Panc1 (cell line): ENCODE measurements around the gene KIAA1671. TPM values are rescaled to one million over a fixed set of nuclear protein-coding genes. Genes with fewer than 3 reads are reported as not detected.

Source experiments
- ATAC-seq: fragments of 200-7000 bp; cut with Tn5 transposase; 2 replicates; pipeline ENCODE4 v1.9.1; 2020; ENCODE audit warnings: mild to moderate bottlenecking, moderate library complexity
- BruUV-seq: library from RNA; stranded (reverse); fragments of 400-500 nt; replicated peaks from 2 replicates; lab custom pipeline; 2021; lab: Mats Ljungman, UMichigan
- CTCF ChIA-PET: fragments of 300-600 bp; sonication (Branson Sonifier 250); formaldehyde crosslinking; loops from one replicate; lab custom pipeline; 2022; ENCODE audit warnings: antibody characterized with exemption; lab: Charles Lee
- POLR2A ChIA-PET: fragments of 300-600 bp; sonication (Branson Sonifier 250); formaldehyde crosslinking; loops from one replicate; lab custom pipeline; 2022; ENCODE audit warnings: antibody characterized with exemption; lab: Charles Lee
- DNase-seq: peaks from one replicate; pipeline ENCODE4 v3.0.0-alpha.2; 2010; ENCODE audit warnings: low read depth, low spot score
- H3K27ac ChIP-seq: 2 replicates; pipeline ENCODE4 v1.5.1; 2011; ENCODE audit warnings: mild to moderate bottlenecking, low read length, inconsistent platforms
- H3K27me3 ChIP-seq: fragments of 200-500 bp; sonication (Bioruptor generic); 2 replicates; pipeline ENCODE4 v1.6.0; 2014; ENCODE audit warnings: low read length, inconsistent platforms; ENCODE audit not compliant: control insufficient read depth, insufficient read depth
- H3K36me3 ChIP-seq: fragments of 200-500 bp; sonication (Bioruptor generic); 2 replicates; pipeline ENCODE4 v1.5.1; 2014; ENCODE audit warnings: inconsistent platforms, mild to moderate bottlenecking, low read length, moderate library complexity; ENCODE audit not compliant: control insufficient read depth, insufficient read depth
- H3K4me1 ChIP-seq: 2 replicates; pipeline ENCODE4 v1.5.1; 2011; ENCODE audit warnings: inconsistent platforms, mild to moderate bottlenecking, low read length, moderate library complexity; ENCODE audit not compliant: control insufficient read depth, insufficient read depth
- H3K4me3 ChIP-seq, 2 experiments: 2 replicates each; pipeline ENCODE4 v1.5.1; 2011 to 2012; ENCODE audit warnings: low read depth in 2 of 2, low read length in 2 of 2, mild to moderate bottlenecking in 2 of 2, inconsistent platforms in 1 of 2, moderate library complexity in 1 of 2
- H3K9me3 ChIP-seq: fragments of 200-500 bp; sonication (Bioruptor generic); 2 replicates; pipeline ENCODE4 v1.5.1; 2014; ENCODE audit warnings: low read depth, mild to moderate bottlenecking, inconsistent platforms, low read length, moderate library complexity; ENCODE audit not compliant: control insufficient read depth, insufficient read depth
- POLR2AphosphoS5 ChIP-seq: IDR thresholded peaks from 2 replicates; pipeline ENCODE4 v1.6.1; 2012; ENCODE audit warnings: mild to moderate bottlenecking, low read depth, low read length, moderate library complexity
- SIN3A ChIP-seq: IDR thresholded peaks from 2 replicates; pipeline ENCODE4 v1.6.1; 2012; ENCODE audit warnings: low read depth, mild to moderate bottlenecking, low read length, moderate library complexity, borderline replicate concordance; ENCODE audit not compliant: insufficient read depth
- TCF7L2 ChIP-seq: IDR thresholded peaks from 2 replicates; pipeline ENCODE4 v1.6.1; 2011; ENCODE audit warnings: mild to moderate bottlenecking, low read depth, low read length, inconsistent platforms
- in situ Hi-C: cut with HindIII; loops from 2 replicates; pipeline ENCODE4 v1.10.0; 2016; ENCODE audit warnings: low sequenced_read_pairs, low pct_unique_long_range_greater_than_20kb
- intact Hi-C: fragments of 100-400 bp; cut with micrococcal nuclease; formaldehyde crosslinking; loops from one replicate; pipeline ENCODE4 v1.10.0; 2022; ENCODE audit not compliant: unreplicated experiment
- total RNA-seq: library from RNA; stranded (reverse); gene quantifications from one replicate; pipeline ENCODE4 v1.2.1, GENCODE V29; 2021; ENCODE audit not compliant: unreplicated experiment
- TF ChIP-seq, protein P1 (sequence below), 2 experiments: IDR thresholded peaks; 2 replicates each; pipeline ENCODE4 v1.6.1; 2011 to 2012; ENCODE audit warnings: low read depth in 2 of 2, control low read depth in 1 of 2, low read length in 1 of 2, mild to moderate bottlenecking in 1 of 2, moderate library complexity in 1 of 2; ENCODE audit not compliant: insufficient read depth in 1 of 2
- TF ChIP-seq, protein P2 (sequence below): fragments of 450-650 bp; IDR thresholded peaks from 2 replicates; pipeline ENCODE4 v1.5.1; 2017; ENCODE audit warnings: mild to moderate bottlenecking

KIAA1671 gene
- total RNA-seq, 1 experiment from 2014 or later = 48.1 TPM

DNA sequence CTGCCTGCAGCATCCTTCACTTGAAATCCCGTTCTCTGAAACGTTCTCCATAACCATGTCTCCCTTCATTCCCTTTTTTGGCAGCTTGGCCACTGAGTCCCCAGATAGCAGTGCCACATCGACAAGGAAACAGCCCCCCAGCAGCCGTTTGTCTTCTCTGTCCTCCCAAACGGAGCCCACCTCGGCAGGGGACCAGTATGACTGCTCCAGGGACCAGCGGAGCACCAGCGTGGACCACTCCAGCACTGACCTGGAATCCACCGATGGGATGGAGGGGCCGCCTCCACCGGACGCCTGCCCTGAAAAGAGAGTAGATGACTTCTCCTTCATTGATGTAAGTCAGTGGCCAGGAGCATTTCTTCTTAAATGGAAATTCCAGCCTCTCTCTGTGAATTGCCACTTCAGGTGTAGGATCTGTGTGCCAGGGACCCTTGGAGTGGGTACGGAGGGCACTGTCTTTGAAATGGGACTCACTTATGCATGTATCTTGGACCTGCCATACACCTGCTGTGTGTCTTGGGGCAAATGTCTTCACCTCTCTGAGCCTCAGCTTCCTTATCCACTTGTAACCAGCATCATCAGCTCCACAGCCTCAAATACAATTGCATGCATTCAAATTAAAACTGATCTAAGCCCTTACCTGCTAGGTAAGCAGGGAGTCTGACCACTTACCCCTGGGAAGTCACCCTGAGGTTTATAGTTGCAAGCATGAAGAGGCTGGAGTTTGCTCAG, 221.8 kb downstream of the KIAA1671 start:
- no peak for DNase-seq
- TF ChIP-seq, protein P1, sequence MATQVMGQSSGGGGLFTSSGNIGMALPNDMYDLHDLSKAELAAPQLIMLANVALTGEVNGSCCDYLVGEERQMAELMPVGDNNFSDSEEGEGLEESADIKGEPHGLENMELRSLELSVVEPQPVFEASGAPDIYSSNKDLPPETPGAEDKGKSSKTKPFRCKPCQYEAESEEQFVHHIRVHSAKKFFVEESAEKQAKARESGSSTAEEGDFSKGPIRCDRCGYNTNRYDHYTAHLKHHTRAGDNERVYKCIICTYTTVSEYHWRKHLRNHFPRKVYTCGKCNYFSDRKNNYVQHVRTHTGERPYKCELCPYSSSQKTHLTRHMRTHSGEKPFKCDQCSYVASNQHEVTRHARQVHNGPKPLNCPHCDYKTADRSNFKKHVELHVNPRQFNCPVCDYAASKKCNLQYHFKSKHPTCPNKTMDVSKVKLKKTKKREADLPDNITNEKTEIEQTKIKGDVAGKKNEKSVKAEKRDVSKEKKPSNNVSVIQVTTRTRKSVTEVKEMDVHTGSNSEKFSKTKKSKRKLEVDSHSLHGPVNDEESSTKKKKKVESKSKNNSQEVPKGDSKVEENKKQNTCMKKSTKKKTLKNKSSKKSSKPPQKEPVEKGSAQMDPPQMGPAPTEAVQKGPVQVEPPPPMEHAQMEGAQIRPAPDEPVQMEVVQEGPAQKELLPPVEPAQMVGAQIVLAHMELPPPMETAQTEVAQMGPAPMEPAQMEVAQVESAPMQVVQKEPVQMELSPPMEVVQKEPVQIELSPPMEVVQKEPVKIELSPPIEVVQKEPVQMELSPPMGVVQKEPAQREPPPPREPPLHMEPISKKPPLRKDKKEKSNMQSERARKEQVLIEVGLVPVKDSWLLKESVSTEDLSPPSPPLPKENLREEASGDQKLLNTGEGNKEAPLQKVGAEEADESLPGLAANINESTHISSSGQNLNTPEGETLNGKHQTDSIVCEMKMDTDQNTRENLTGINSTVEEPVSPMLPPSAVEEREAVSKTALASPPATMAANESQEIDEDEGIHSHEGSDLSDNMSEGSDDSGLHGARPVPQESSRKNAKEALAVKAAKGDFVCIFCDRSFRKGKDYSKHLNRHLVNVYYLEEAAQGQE (IDR thresholded peaks at IDR 0.05; ENCODE audit: insufficient read depth in 1 of 2, low read depth in 2 of 2, low read length in 1 of 2) = no peak
- TF ChIP-seq, protein P2, sequence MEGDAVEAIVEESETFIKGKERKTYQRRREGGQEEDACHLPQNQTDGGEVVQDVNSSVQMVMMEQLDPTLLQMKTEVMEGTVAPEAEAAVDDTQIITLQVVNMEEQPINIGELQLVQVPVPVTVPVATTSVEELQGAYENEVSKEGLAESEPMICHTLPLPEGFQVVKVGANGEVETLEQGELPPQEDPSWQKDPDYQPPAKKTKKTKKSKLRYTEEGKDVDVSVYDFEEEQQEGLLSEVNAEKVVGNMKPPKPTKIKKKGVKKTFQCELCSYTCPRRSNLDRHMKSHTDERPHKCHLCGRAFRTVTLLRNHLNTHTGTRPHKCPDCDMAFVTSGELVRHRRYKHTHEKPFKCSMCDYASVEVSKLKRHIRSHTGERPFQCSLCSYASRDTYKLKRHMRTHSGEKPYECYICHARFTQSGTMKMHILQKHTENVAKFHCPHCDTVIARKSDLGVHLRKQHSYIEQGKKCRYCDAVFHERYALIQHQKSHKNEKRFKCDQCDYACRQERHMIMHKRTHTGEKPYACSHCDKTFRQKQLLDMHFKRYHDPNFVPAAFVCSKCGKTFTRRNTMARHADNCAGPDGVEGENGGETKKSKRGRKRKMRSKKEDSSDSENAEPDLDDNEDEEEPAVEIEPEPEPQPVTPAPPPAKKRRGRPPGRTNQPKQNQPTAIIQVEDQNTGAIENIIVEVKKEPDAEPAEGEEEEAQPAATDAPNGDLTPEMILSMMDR = no peak
- TF ChIP-seq SIN3A (no peak), POLR2AphosphoS5 (no peak), TCF7L2 (no peak)
- H3K9me3 ChIP-seq = no peaks in the 10 kb centered on the region
- ATAC-seq = no peak
- no peaks in the 10 kb centered on the region for H3K4me1 ChIP-seq
- H3K27me3 ChIP-seq = no peaks in the 10 kb centered on the region
- H3K36me3 ChIP-seq = no peaks in the 10 kb centered on the region; the same call in 1 of the 2 replicates
- BruUV-seq = no TSS peak
- ChIA-PET CTCF (no interaction called here), POLR2A (no interaction called here)
- no peak overlapping the region for H3K27ac ChIP-seq
- H3K4me3 ChIP-seq = no peak overlapping the region
- in situ Hi-C loops = no loop called here
- intact Hi-C loops = no loop called here

DNA sequence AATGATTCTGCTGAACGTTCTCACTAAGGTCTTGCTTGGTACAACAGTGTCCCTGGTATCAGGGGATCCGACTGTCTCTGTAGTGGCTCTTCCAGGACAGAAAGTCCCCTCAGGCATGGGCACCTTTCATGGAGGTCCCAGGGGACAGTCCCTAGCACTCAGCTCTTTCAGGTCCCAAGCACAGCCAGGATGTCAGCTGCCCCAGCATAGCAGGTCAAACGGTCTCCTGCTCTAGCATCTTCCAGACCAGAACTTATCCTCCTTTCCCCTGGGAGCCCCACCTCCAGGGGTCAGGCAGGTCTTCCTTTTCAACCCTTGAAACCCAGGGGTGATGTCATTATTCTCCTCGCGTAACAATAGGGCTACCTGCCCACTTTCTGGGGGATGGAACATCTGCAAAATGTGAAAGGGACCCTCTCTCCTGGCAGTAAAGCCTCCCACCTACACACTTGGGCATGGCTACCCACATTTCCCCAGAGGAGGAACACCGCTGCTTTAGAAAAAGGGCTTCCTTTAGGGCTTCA, 222.4 kb downstream of the KIAA1671 start:
- H3K4me3 ChIP-seq = no peak overlapping the region
- no peak overlapping the region for H3K27ac ChIP-seq
- intact Hi-C loops (no loop called here), in situ Hi-C loops (no loop called here)
- H3K9me3 ChIP-seq = no peaks in the 10 kb centered on the region
- DNase-seq = no peak
- no peaks in the 10 kb centered on the region for H3K4me1 ChIP-seq
- ChIA-PET POLR2A (no interaction called here), CTCF (no interaction called here)
- no peaks in the 10 kb centered on the region; the same call in 1 of the 2 replicates for H3K36me3 ChIP-seq
- ATAC-seq = no peak
- TF ChIP-seq TCF7L2 = no peak
- no peak for TF ChIP-seq SIN3A
- TF ChIP-seq, protein P1 (IDR thresholded peaks at IDR 0.05; ENCODE audit: insufficient read depth in 1 of 2, low read depth in 2 of 2, low read length in 1 of 2) = no peak
- TF ChIP-seq, protein P2 = no peak
- no peak for TF ChIP-seq POLR2AphosphoS5
- BruUV-seq = no TSS peak
- H3K27me3 ChIP-seq = no peaks in the 10 kb centered on the region
